SK-N-MC (cell line): Measurements from ENCODE around the gene C2CD3.
"Not testable (repeated sequence)": the region's sequence is repeated elsewhere in the genome, so short reads cannot be mapped to it uniquely, and the experiment has no call there.

Source experiments
- DNase-seq: peaks from one replicate; pipeline ENCODE4 v3.0.0-alpha.2; 2011; ENCODE audit warnings: low read depth, low spot score
- H3K27ac ChIP-seq: fragments of 200-600 bp; sonication (generic); 2 replicates; pipeline ENCODE4 v1.5.1; 2016; ENCODE audit warnings: mixed run types
- H3K36me3 ChIP-seq: fragments of 200-600 bp; sonication (generic); 2 replicates; pipeline ENCODE4 v1.6.1; 2017; ENCODE audit warnings: antibody characterized with exemption, low read length, mixed read lengths; ENCODE audit not compliant: insufficient read depth
- H3K4me3 ChIP-seq: fragments of 200-600 bp; sonication (generic); 2 replicates; pipeline ENCODE4 v1.5.1; 2016
- H3K9ac ChIP-seq: fragments of 200-600 bp; sonication (generic); 2 replicates; pipeline ENCODE4 v1.8.0; 2017; ENCODE audit warnings: mixed run types, mixed read lengths; ENCODE audit not compliant: insufficient read length
- H3K9me3 ChIP-seq: fragments of 200-600 bp; sonication (generic); 2 replicates; pipeline ENCODE4 v1.6.1; 2017; ENCODE audit warnings: low read depth, mild to moderate bottlenecking, antibody characterized with exemption, low read length, moderate library complexity, mixed read lengths
- EZH2 ChIP-seq: fragments of 200-600 bp; sonication (generic); IDR thresholded peaks from one replicate; pipeline ENCODE4 v1.6.1; 2017; ENCODE audit warnings: antibody characterized with exemption
- FOXP2 ChIP-seq: optimal IDR thresholded peaks from 2 replicates; pipeline ENCODE3; 2011; ENCODE audit warnings: mild to moderate bottlenecking, moderate library complexity; ENCODE audit not compliant: insufficient read depth; ENCODE audit errors: extremely low read length, control extremely low read depth
- POLR2AphosphoS5 ChIP-seq: IDR thresholded peaks from 2 replicates; pipeline ENCODE4 v1.6.1; 2012; ENCODE audit warnings: mild to moderate bottlenecking, low read depth, low read length, borderline replicate concordance

The C2CD3 gene

GRCh38 chr11:74070723-74071492, 99.9 kb downstream of the C2CD3 start:
- H3K27ac ChIP-seq: no peak overlapping the region
- H3K36me3 ChIP-seq: peaks cover 32% of the 10 kb centered on the region
- no peak overlapping the region for H3K9ac ChIP-seq
- DNase-seq: no peak
- no peaks in the 10 kb centered on the region for H3K9me3 ChIP-seq
- H3K4me3 ChIP-seq: no peak overlapping the region
- TF ChIP-seq POLR2AphosphoS5 (no peak), FOXP2 (no peak), EZH2 (no peak)

- Histone ChIP-seq H3K27ac (no peak overlapping the region), H3K9me3 (no peaks in the 10 kb centered on the region), H3K36me3 (peaks cover 31% of the 10 kb centered on the region), H3K4me3 (no peak overlapping the region), H3K9ac (no peak overlapping the region)
- DNase-seq: no peak
- TF ChIP-seq EZH2 (no peak), FOXP2 (no peak)
Observed at GRCh38 chr11:74069146-74070046, 101.4 kb downstream of the C2CD3 start.

- not testable (repeated sequence) for DNase-seq, H3K9ac ChIP-seq, H3K27ac ChIP-seq, H3K9me3 ChIP-seq, H3K4me3 ChIP-seq
- peaks cover 12% of the 10 kb centered on the region; the same call in 1 of the 2 replicates for H3K36me3 ChIP-seq
Observed at GRCh38 chr11:74066663-74067062, 104.1 kb downstream of the C2CD3 start.

GRCh38 chr11:74065534-74065933, 105.3 kb downstream of the C2CD3 start:
- not testable (repeated sequence) for H3K9me3 ChIP-seq, H3K4me3 ChIP-seq, DNase-seq, H3K9ac ChIP-seq, H3K27ac ChIP-seq, H3K36me3 ChIP-seq

- not testable (repeated sequence) for H3K9ac ChIP-seq, DNase-seq, H3K36me3 ChIP-seq, H3K4me3 ChIP-seq, H3K27ac ChIP-seq, H3K9me3 ChIP-seq
Observed at GRCh38 chr11:74063628-74064027, 107.2 kb downstream of the C2CD3 start.

GRCh38 chr11:74061599-74061998, 109.2 kb downstream of the C2CD3 start:
- not testable (repeated sequence) for DNase-seq, H3K9ac ChIP-seq, H3K27ac ChIP-seq, H3K9me3 ChIP-seq, H3K36me3 ChIP-seq, H3K4me3 ChIP-seq

- no peak for DNase-seq
- TF ChIP-seq EZH2: no peak
- no peak for TF ChIP-seq POLR2AphosphoS5
- TF ChIP-seq FOXP2: no peak
- Histone ChIP-seq H3K9me3 (no peaks in the 10 kb centered on the region), H3K27ac (no peak overlapping the region), H3K36me3 (no peaks in the 10 kb centered on the region), H3K9ac (no peak overlapping the region), H3K4me3 (no peak overlapping the region)
Observed at GRCh38 chr11:74057249-74058151, 113.3 kb downstream of the C2CD3 start.

GRCh38 chr11:74055938-74056337, 114.9 kb downstream of the C2CD3 start:
- Histone ChIP-seq H3K27ac (no peak overlapping the region), H3K36me3 (no peaks in the 10 kb centered on the region), H3K9me3 (no peaks in the 10 kb centered on the region), H3K9ac (no peak overlapping the region), H3K4me3 (no peak overlapping the region)
- no peak for TF ChIP-seq POLR2AphosphoS5
- no peak for TF ChIP-seq EZH2
- TF ChIP-seq FOXP2: no peak
- no peak for DNase-seq
